Mesodermal cell (in vitro differentiated cells): ENCODE data around the gene DHRS1.

Experiments
- H3K27ac ChIP-seq: 2 replicates; pipeline ENCODE4 v1.7.0; 2013; ENCODE audit warnings: mild to moderate bottlenecking, low read depth, low read length, moderate library complexity; ENCODE audit not compliant: severe bottlenecking
- H3K36me3 ChIP-seq: 2 replicates; pipeline ENCODE4 v1.7.1; 2013; ENCODE audit warnings: mild to moderate bottlenecking, low read length, moderate library complexity; ENCODE audit not compliant: control insufficient read depth, insufficient read depth
- H3K4me1 ChIP-seq: one replicate; pipeline ENCODE4 v1.7.1; 2013; ENCODE audit warnings: mild to moderate bottlenecking, low read length; ENCODE audit not compliant: insufficient read depth, control insufficient read depth, poor library complexity, severe bottlenecking
- H3K4me3 ChIP-seq: 2 replicates; pipeline ENCODE4 v1.7.0; 2013; ENCODE audit warnings: low read length, control low read depth, mild to moderate bottlenecking; ENCODE audit not compliant: insufficient read depth, poor library complexity, severe bottlenecking; ENCODE audit errors: extremely low read depth
- H3K9me3 ChIP-seq: 2 replicates; pipeline ENCODE4 v1.7.1; 2013; ENCODE audit warnings: mild to moderate bottlenecking, low read length, moderate library complexity; ENCODE audit not compliant: control insufficient read depth
- WGBS, 2 experiments: methylation state at CpG; one replicate each; pipeline ENCODE4 v1.1.5; 2013; ENCODE audit warnings: missing lambda C conversion rate in 2 of 2; ENCODE audit not compliant: insufficient coverage in 2 of 2; 5-methylcytosine and 5-hydroxymethylcytosine counted together

Gene DHRS1

GRCh38 chr14:24292118-24292807 is 7.3 kb downstream of the DHRS1 start:
- WGBS, 2 experiments: 92 to 94% methylated on average over 5 to 7 of the region's 11 CpGs
- Histone ChIP-seq H3K4me3 (no peak overlapping the region), H3K4me1 (peaks cover 9% of the 10 kb centered on the region), H3K27ac (no peak overlapping the region), H3K36me3 (peaks cover 49% of the 10 kb centered on the region), H3K9me3 (no peaks in the 10 kb centered on the region)

GRCh38 chr14:24291446-24292117 is 8.0 kb downstream of the DHRS1 start:
- 83% methylated on average over 2 of the region's 3 CpGs; no CpG with 5 or more reads in 1 of the 2 experiments for WGBS, 2 experiments
- H3K4me1 ChIP-seq: peaks cover 3% of the 10 kb centered on the region
- H3K27ac ChIP-seq: no peak overlapping the region
- peaks cover 49% of the 10 kb centered on the region for H3K36me3 ChIP-seq
- no peak overlapping the region for H3K4me3 ChIP-seq
- no peaks in the 10 kb centered on the region for H3K9me3 ChIP-seq

GRCh38 chr14:24290746-24291145 is 8.8 kb downstream of the DHRS1 start:
- 92 to 94% methylated on average over 6 of the region's 9 CpGs for WGBS, 2 experiments
- Histone ChIP-seq H3K4me3 (no peak overlapping the region), H3K4me1 (no peaks in the 10 kb centered on the region), H3K27ac (no peak overlapping the region), H3K36me3 (peaks cover 44% of the 10 kb centered on the region), H3K9me3 (no peaks in the 10 kb centered on the region)

- Histone ChIP-seq H3K27ac (no peak overlapping the region), H3K9me3 (no peaks in the 10 kb centered on the region), H3K36me3 (peaks cover 39% of the 10 kb centered on the region), H3K4me3 (no peak overlapping the region), H3K4me1 (no peaks in the 10 kb centered on the region)
- WGBS, 2 experiments: 87 to 98% methylated on average over 3 to 5 of the region's 6 CpGs
These were observed 9.8 kb downstream of the DHRS1 start for GRCh38 chr14:24289649-24290280.

- H3K27ac ChIP-seq: no peak overlapping the region
- no peaks in the 10 kb centered on the region for H3K4me1 ChIP-seq
- no peaks in the 10 kb centered on the region for H3K9me3 ChIP-seq
- H3K4me3 ChIP-seq: no peak overlapping the region
- H3K36me3 ChIP-seq: peaks cover 27% of the 10 kb centered on the region
- 92 to 95% methylated on average over 5 of the region's 5 CpGs for WGBS, 2 experiments
These were observed 12.6 kb downstream of the DHRS1 start for GRCh38 chr14:24286996-24287395.

- H3K4me1 ChIP-seq: no peaks in the 10 kb centered on the region
- peaks cover 13% of the 10 kb centered on the region for H3K36me3 ChIP-seq
- no peaks in the 10 kb centered on the region for H3K9me3 ChIP-seq
- 87 to 90% methylated on average over 4 of the region's 4 CpGs for WGBS, 2 experiments
- H3K4me3 ChIP-seq: no peak overlapping the region
- H3K27ac ChIP-seq: no peak overlapping the region
These were observed 14.2 kb downstream of the DHRS1 start for GRCh38 chr14:24285351-24285750.

GRCh38 chr14:24284501-24285035 is 15.0 kb downstream of the DHRS1 start:
- Histone ChIP-seq H3K9me3 (no peaks in the 10 kb centered on the region), H3K4me3 (no peak overlapping the region), H3K4me1 (no peaks in the 10 kb centered on the region), H3K36me3 (peaks cover 5% of the 10 kb centered on the region), H3K27ac (no peak overlapping the region)
- WGBS, 2 experiments: 84 to 85% methylated on average over 10 to 11 of the region's 11 CpGs

- H3K4me1 ChIP-seq: no peaks in the 10 kb centered on the region
- 93 to 97% methylated on average over 4 to 5 of the region's 5 CpGs for WGBS, 2 experiments
- no peak overlapping the region for H3K27ac ChIP-seq
- H3K36me3 ChIP-seq: no peaks in the 10 kb centered on the region
- H3K4me3 ChIP-seq: no peak overlapping the region
- no peaks in the 10 kb centered on the region for H3K9me3 ChIP-seq
These were observed 15.7 kb downstream of the DHRS1 start for GRCh38 chr14:24283796-24284460.

DNA sequence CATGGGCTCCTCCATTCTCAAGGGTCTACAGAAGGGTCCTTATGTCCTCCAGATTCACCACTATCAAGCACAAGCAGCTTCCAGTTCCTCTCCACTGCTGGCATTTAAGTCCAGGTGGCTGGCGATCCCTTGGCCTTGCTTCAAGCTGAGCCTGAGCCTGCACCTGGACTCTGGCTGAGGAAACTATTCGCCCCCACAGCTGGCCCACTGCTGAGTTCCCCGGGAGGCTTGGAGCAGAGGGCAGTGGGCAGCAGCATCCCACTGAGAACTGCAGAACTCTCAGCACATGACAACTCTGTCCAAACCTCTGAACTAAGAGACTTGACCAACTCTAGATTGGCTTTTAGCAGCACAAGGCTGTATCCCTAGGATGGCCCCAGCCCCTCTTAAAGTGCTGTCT is 16.8 kb downstream of the DHRS1 start:
- WGBS, 2 experiments: 85 to 87% methylated on average over 3 of the region's 3 CpGs
- Histone ChIP-seq H3K4me3 (no peak overlapping the region), H3K9me3 (no peaks in the 10 kb centered on the region), H3K4me1 (no peaks in the 10 kb centered on the region), H3K36me3 (no peaks in the 10 kb centered on the region), H3K27ac (no peak overlapping the region)

- WGBS, 2 experiments: 94 to 100% methylated on average over 5 of the region's 7 CpGs
- H3K27ac ChIP-seq: no peak overlapping the region
- no peaks in the 10 kb centered on the region for H3K36me3 ChIP-seq
These were observed 17.9 kb downstream of the DHRS1 start for GRCh38 chr14:24281636-24282035.

More at GRCh38 chr14:24281636-24282035, 17.9 kb downstream of the DHRS1 start:
- Histone ChIP-seq H3K4me1 (no peaks in the 10 kb centered on the region), H3K4me3 (no peak overlapping the region), H3K9me3 (no peaks in the 10 kb centered on the region)
